Activated B cell treated with CpG ODN at 0.5 μM for 24 hours (primary cell): ENCODE data around the gene C22orf39. TPM values are rescaled to one million over a fixed set of nuclear protein-coding genes. Genes with fewer than 3 reads are reported as not detected.

Experiments used
- ATAC-seq: fragments of 200-7000 bp; cut with Tn5 transposase; one replicate; pipeline ENCODE4 v1.10.0; 2021; ENCODE audit warnings: low read depth, mild to moderate bottlenecking, moderate library complexity
- CTCF ChIA-PET: fragments of 350-600 bp; sonication (Branson Sonifier 250); formaldehyde crosslinking; loops from one replicate; lab custom pipeline; 2021; ENCODE audit warnings: antibody characterized with exemption; lab: Charles Lee
- POLR2A ChIA-PET: fragments of 350-600 bp; sonication (Branson Sonifier 250); formaldehyde crosslinking; loops from one replicate; lab custom pipeline; 2021; ENCODE audit warnings: antibody characterized with exemption; lab: Charles Lee
- DNase-seq: peaks from one replicate; pipeline ENCODE4 v3.0.0; 2022
- H3K27ac Mint-ChIP-seq: one replicate; pipeline ENCODE4 v1.8.0; 2020; ENCODE audit warnings: mixed read lengths
- H3K27me3 Mint-ChIP-seq: one replicate; pipeline ENCODE4 v1.8.0; 2021; ENCODE audit warnings: mixed read lengths
- H3K36me3 Mint-ChIP-seq: one replicate; pipeline ENCODE4 v1.8.0; 2021; ENCODE audit warnings: low read depth, mixed read lengths
- H3K4me1 Mint-ChIP-seq: one replicate; pipeline ENCODE4 v1.8.0; 2021; ENCODE audit warnings: mixed read lengths
- H3K4me3 Mint-ChIP-seq: one replicate; pipeline ENCODE4 v1.8.0; 2020; ENCODE audit warnings: mild to moderate bottlenecking, mixed read lengths
- H3K9me3 Mint-ChIP-seq: one replicate; pipeline ENCODE4 v1.8.0; 2020; ENCODE audit warnings: mixed read lengths
- intact Hi-C: fragments of 100-400 bp; cut with micrococcal nuclease; formaldehyde crosslinking; loops from one replicate; pipeline ENCODE4 v1.15.1; 2024
- total RNA-seq: library from RNA; stranded (reverse); gene quantifications from 2 replicates; pipeline ENCODE4 v1.2.3, GENCODE V29; 2022
- TF ChIP-seq, protein P1 (sequence below): fragments of 200-600 bp; IDR thresholded peaks from one replicate; pipeline ENCODE4 v1.8.0; 2022; ENCODE audit warnings: antibody characterized with exemption, mild to moderate bottlenecking

C22orf39 gene
- total RNA-seq, 1 donor from 2014 or later, result 43.0 TPM

DNA sequence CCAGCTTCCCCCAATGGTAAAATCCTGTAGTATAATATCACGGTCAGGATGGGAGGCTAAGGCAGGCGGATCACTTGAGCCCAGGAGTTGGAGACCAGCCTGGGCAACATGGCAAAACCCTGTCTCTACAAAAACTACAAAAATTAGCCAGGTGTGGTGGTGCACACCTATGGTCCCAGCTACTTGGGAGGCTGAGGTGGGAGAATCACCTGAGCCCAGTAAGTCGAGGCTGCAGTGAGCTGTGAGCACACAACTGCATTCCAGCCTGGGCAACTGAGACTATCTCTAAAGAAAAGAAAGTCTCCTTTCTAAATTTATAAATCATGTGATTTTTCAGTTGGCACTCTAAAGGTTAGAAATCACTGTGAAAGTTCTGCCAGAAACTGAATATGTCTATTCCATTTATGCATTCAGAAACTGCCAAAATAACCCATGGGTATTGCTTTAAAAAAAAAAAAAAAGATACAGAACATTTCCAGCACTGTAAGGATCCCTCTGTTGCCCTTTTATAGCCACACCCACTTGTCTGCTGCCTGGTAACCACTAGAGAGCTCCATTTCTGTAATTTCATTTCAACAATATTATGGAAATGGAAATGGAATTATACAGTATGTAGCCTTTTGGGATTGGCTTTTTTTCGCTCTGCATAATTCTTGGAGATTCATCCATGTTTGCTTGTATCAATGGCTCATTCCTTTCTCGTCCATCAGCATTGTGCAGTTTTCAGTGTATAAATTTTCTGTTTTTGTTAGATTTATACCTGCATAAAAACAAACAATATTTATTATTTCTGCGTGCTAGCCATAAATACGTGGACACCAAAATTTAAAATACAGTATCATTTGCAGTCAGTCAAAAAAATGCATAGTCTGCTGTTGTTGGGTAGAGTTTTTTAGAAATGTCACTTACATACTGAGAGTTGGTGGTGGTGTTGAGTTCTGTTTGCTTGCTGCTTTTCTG lies 41.7 kb upstream of the C22orf39 start:
- no peaks in the 10 kb centered on the region for H3K36me3 Mint-ChIP-seq
- ATAC-seq (no peak), DNase-seq (no peak)
- no peaks in the 10 kb centered on the region for H3K9me3 Mint-ChIP-seq
- ChIA-PET POLR2A (no interaction called here), CTCF (interaction anchor here (1.0 to 1.4 kb wide), 2 partner anchors 140 to 345 kb away, joined by 3 read pairs; partner anchors contain the start of gene ESS2)
- H3K27ac Mint-ChIP-seq, result no peak overlapping the region
- no peaks in the 10 kb centered on the region for H3K4me1 Mint-ChIP-seq
- TF ChIP-seq, protein P1, sequence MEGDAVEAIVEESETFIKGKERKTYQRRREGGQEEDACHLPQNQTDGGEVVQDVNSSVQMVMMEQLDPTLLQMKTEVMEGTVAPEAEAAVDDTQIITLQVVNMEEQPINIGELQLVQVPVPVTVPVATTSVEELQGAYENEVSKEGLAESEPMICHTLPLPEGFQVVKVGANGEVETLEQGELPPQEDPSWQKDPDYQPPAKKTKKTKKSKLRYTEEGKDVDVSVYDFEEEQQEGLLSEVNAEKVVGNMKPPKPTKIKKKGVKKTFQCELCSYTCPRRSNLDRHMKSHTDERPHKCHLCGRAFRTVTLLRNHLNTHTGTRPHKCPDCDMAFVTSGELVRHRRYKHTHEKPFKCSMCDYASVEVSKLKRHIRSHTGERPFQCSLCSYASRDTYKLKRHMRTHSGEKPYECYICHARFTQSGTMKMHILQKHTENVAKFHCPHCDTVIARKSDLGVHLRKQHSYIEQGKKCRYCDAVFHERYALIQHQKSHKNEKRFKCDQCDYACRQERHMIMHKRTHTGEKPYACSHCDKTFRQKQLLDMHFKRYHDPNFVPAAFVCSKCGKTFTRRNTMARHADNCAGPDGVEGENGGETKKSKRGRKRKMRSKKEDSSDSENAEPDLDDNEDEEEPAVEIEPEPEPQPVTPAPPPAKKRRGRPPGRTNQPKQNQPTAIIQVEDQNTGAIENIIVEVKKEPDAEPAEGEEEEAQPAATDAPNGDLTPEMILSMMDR, result no peak
- no peak overlapping the region for H3K4me3 Mint-ChIP-seq
- no peaks in the 10 kb centered on the region for H3K27me3 Mint-ChIP-seq
- intact Hi-C loops, result no loop called here

DNA sequence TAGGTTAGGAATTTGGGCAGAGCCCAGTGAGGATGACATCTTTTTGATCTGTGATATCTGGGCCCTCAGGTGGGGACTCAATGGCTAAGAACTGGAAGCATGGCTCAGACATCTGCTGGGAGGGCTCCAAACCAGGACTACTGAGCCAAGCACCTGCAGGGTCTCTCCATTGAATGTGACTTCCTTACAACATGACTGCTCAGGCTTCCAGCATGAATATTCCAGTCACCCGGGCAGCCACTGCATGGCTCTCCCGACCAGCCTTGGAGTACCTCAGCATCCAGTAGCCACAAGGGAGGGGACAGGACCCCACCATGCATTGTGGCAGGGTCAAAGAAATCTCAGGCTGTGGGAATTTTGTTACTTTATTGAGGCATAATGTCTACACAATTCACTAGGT lies 40.8 kb upstream of the C22orf39 start:
- intact Hi-C loops, result no loop called here
- ATAC-seq (no peak), DNase-seq (no peak)
- no peaks in the 10 kb centered on the region for H3K36me3 Mint-ChIP-seq
- no peaks in the 10 kb centered on the region for H3K9me3 Mint-ChIP-seq
- ChIA-PET CTCF (no interaction called here), POLR2A (no interaction called here)
- H3K4me3 Mint-ChIP-seq, result no peak overlapping the region
- no peaks in the 10 kb centered on the region for H3K4me1 Mint-ChIP-seq
- H3K27me3 Mint-ChIP-seq, result no peaks in the 10 kb centered on the region
- no peak overlapping the region for H3K27ac Mint-ChIP-seq
- TF ChIP-seq, protein P1, result no peak

DNA sequence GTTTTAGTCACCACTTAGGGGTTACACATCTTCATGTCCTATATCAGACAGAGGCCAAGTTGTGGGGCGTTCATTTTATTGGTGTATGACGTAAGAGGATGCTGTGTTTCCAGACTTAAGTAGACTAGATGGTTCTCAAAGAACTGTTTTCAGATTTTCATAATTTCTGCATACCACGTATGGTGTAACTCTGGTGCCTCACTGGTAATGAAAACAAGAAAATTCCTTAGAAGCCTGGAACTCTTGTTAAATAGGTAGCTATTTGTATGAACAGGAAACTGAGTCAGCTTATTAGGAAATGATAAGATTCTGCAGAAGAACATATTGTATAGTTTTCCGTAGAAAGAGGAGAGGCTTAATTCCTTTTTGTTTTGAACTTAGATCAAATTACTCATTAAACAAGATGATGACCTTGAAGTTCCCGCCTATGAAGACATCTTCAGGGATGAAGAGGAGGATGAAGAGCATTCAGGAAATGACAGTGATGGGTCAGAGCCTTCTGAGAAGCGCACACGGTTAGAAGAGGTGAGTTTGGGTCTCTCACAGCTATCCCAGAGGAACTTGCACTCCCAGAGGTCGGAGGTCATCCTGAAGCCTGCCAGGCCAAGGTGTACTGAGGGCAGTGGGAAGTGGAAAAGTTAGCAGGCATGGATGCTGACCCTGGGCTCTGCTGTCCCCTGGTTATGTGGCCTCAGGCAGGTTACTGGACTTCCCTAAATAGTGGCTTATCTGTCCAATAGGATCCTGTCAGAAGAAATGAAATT lies 36.2 kb upstream of the C22orf39 start:
- intact Hi-C loops, result no loop called here
- DNase-seq, result no peak
- TF ChIP-seq, protein P1, result no peak
- Mint-ChIP-seq H3K4me1 (peaks cover 8% of the 10 kb centered on the region), H3K9me3 (no peaks in the 10 kb centered on the region), H3K36me3 (peaks cover 2% of the 10 kb centered on the region), H3K27ac (no peak overlapping the region), H3K27me3 (no peaks in the 10 kb centered on the region), H3K4me3 (no peak overlapping the region)
- no peak for ATAC-seq
- ChIA-PET CTCF (no interaction called here), POLR2A (no interaction called here)

DNA sequence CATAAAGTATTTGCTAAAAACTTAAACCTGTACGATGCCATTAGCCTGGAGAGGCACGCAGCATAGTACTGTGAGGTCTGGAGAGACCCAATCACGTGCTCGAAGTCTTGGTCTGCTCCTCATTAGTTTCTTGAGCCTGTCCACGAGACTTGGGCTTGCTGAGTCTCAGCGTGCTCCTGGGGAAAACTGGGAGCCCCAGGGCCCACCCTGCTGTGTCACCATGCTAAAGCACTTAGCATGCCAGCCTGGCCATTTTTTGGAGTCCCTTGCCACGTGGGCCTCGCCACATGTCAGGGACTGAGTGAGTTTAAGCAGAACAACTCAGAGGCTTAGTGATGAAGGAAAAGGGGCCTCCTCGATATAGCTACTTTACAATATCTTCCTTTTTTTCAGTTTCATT lies 34.8 kb upstream of the C22orf39 start:
- POLR2A ChIA-PET, result no interaction called here
- Mint-ChIP-seq H3K9me3 (no peaks in the 10 kb centered on the region), H3K4me3 (no peak overlapping the region), H3K36me3 (peaks cover 4% of the 10 kb centered on the region), H3K4me1 (peaks cover 19% of the 10 kb centered on the region), H3K27ac (no peak overlapping the region), H3K27me3 (no peaks in the 10 kb centered on the region)
- TF ChIP-seq, protein P1, result no peak
- DNase-seq (no peak), ATAC-seq (no peak)
- CTCF ChIA-PET, result no interaction called here
- intact Hi-C loops, result no loop called here

DNA sequence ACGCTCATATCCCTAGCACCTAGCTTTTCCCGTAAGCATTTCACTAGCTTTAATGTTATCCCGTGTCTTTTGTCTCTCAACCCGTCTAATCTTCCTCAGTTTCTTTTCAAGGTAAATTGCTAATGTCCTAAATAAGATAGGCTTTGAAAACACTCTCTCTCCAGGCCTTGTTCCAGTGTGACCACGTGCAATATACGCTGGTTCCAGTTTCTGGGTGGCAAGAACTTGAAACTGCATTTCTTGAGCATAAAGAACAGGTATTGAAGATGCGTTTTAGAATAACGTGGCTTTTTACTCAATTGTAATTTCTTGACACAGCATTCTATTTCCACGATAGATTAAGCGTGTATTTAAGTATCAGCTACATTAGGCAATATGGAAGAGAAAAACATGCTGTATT lies 33.3 kb upstream of the C22orf39 start:
- no peak for ATAC-seq
- Mint-ChIP-seq H3K27me3 (no peaks in the 10 kb centered on the region), H3K4me1 (peaks cover 25% of the 10 kb centered on the region), H3K4me3 (peak overlapping the region; percentile 6), H3K9me3 (no peaks in the 10 kb centered on the region), H3K27ac (no peak overlapping the region), H3K36me3 (peaks cover 7% of the 10 kb centered on the region)
- ChIA-PET POLR2A (no interaction called here), CTCF (no interaction called here)
- intact Hi-C loops, result loop anchor here (1.0 kb wide), 1 partner anchor 150 kb away; no protein-coding TSS in a partner anchor
- TF ChIP-seq, protein P1, result no peak
- DNase-seq, result no peak
